GM12878 (cell line): ENCODE results near the gene ZNF581. TPM values are rescaled to one million over a fixed set of nuclear protein-coding genes. Genes with fewer than 3 reads are reported as not detected.

Experiments used
- ATAC-seq: fragments of 200-7000 bp; cut with Tn5 transposase; 3 replicates; pipeline ENCODE4 v1.9.1; 2020; ENCODE audit warnings: mild to moderate bottlenecking, moderate library complexity
- BruUV-seq: library from RNA; stranded (reverse); fragments of 400-500 nt; replicated peaks from 2 replicates; lab custom pipeline; 2021; lab: Mats Ljungman, UMichigan
- CTCF ChIA-PET: fragments of 300-600 bp; sonication (Branson Sonifier 250); formaldehyde crosslinking; extraction: SDS; loops from one replicate; lab custom pipeline; 2021; ENCODE audit warnings: inconsistent platforms; lab: Yijun Ruan, JAX
- POLR2A ChIA-PET: fragments of 350-600 bp; formaldehyde crosslinking; extraction: SDS; loops from one replicate; lab custom pipeline; 2021; ENCODE audit warnings: inconsistent platforms; lab: Charles Lee
- RAD21 ChIA-PET: fragments of 300-600 bp; sonication (Branson Sonifier 250); formaldehyde crosslinking; loops from one replicate; lab custom pipeline; 2023; ENCODE audit warnings: antibody characterized with exemption; ENCODE audit not compliant: unreplicated experiment; lab: Charles Lee
- SMC1A ChIA-PET: fragments of 300-600 bp; sonication (Branson Sonifier 250); formaldehyde crosslinking; loops from one replicate; lab custom pipeline; 2023; ENCODE audit not compliant: unreplicated experiment, uncharacterized antibody; lab: Charles Lee
- DNase-seq: peaks from one replicate; pipeline ENCODE4 v3.0.0-alpha.2; 2011; ENCODE audit warnings: low read depth, low spot score
- FAIRE-seq: peaks from 3 replicates; lab custom pipeline; 2011; peaks lifted over from hg19 to GRCh38; lab: Jason Lieb, UNC
- H2AFZ ChIP-seq: 2 replicates; pipeline ENCODE4 v1.6.0; 2011; ENCODE audit warnings: low read depth, low read length, control low read depth; ENCODE audit not compliant: control insufficient read depth
- H3K27ac ChIP-seq: 2 replicates; pipeline ENCODE4 v1.5.1; 2011; ENCODE audit warnings: control low read depth; ENCODE audit not compliant: control insufficient read depth, insufficient read depth
- H3K27me3 ChIP-seq, 2 experiments: replicated peaks in 1 of 2; 2 replicates each; pipeline versions ENCODE4 v1.6.0 to v1.6.1; 2011; ENCODE audit warnings: low read length in 1 of 2; ENCODE audit not compliant: control insufficient read depth in 2 of 2, insufficient read depth in 2 of 2
- H3K36me3 ChIP-seq, 2 experiments: 2 replicates each; pipeline ENCODE4 v1.5.1; 2011; ENCODE audit warnings: low read length in 1 of 2; ENCODE audit not compliant: control insufficient read depth in 2 of 2, insufficient read depth in 2 of 2
- H3K4me1 ChIP-seq: 2 replicates; pipeline ENCODE4 v1.6.1; 2011; ENCODE audit warnings: mild to moderate bottlenecking, low read length, moderate library complexity, mixed read lengths; ENCODE audit not compliant: control insufficient read depth, insufficient read depth
- H3K4me2 ChIP-seq: 2 replicates; pipeline ENCODE4 v1.6.0; 2011; ENCODE audit warnings: control low read depth; ENCODE audit not compliant: control insufficient read depth, insufficient read depth
- H3K4me3 ChIP-seq: fragments of 200-600 bp; sonication (generic); 2 replicates; pipeline ENCODE4 v1.5.1; 2016
- H3K79me2 ChIP-seq: 2 replicates; pipeline ENCODE4 v1.6.0; 2011; ENCODE audit warnings: low read length; ENCODE audit not compliant: control insufficient read depth, insufficient read depth
- H3K9ac ChIP-seq: 2 replicates; pipeline ENCODE4 v1.8.0; 2011; ENCODE audit warnings: low read length, control low read depth, mixed read lengths; ENCODE audit not compliant: control insufficient read depth, insufficient read depth
- H3K9me3 ChIP-seq: replicated peaks from 3 replicates; pipeline ENCODE4 v1.5.1; 2011; ENCODE audit warnings: mild to moderate bottlenecking, low read length; ENCODE audit not compliant: control insufficient read depth, insufficient read depth
- H4K20me1 ChIP-seq: 2 replicates; pipeline ENCODE4 v1.6.0; 2011; ENCODE audit not compliant: control insufficient read depth, insufficient read depth
- BRCA1 ChIP-seq: IDR thresholded peaks from 2 replicates; pipeline ENCODE4 v1.6.1; 2011; ENCODE audit warnings: low read depth, low read length, improper control_type of control experiment
- ETV6 ChIP-seq, 2 experiments: fragments of 450-650 bp in 1 of 2; IDR thresholded peaks in 1 of 2; conservative IDR thresholded peaks in 1 of 2; 2 replicates each; pipeline ENCODE4 v1.6.1; 2014; ENCODE audit warnings: antibody characterized with exemption in 1 of 2, borderline replicate concordance in 1 of 2, low read depth in 1 of 2, mild to moderate bottlenecking in 1 of 2, moderate library complexity in 1 of 2
- GATAD2B ChIP-seq: fragments of 450-650 bp; conservative IDR thresholded peaks from 2 replicates; pipeline ENCODE4 v1.6.1; 2017; ENCODE audit warnings: low read depth, mild to moderate bottlenecking, moderate library complexity
- IKZF2 ChIP-seq, 2 experiments: fragments of 450-650 bp; IDR thresholded peaks; 2 replicates each; pipeline ENCODE4 v1.6.1; 2017; ENCODE audit warnings: mild to moderate bottlenecking in 2 of 2, moderate library complexity in 2 of 2
- MEF2A ChIP-seq: IDR thresholded peaks from 2 replicates; pipeline ENCODE4 v1.6.1; 2011; ENCODE audit warnings: low read depth, mild to moderate bottlenecking, low read length, moderate library complexity; ENCODE audit not compliant: insufficient read depth
- MEF2B ChIP-seq: fragments of 450-650 bp; IDR thresholded peaks from 2 replicates; pipeline ENCODE4 v1.6.1; 2018; ENCODE audit warnings: mild to moderate bottlenecking, moderate library complexity; ENCODE audit not compliant: partially characterized antibody, poor library complexity, severe bottlenecking
- PAX8 ChIP-seq: fragments of 450-650 bp; IDR thresholded peaks from 2 replicates; pipeline ENCODE4 v1.6.1; 2017; ENCODE audit warnings: mild to moderate bottlenecking, moderate library complexity
- POU2F2 ChIP-seq: IDR thresholded peaks from 3 replicates; pipeline ENCODE4 v1.6.1; 2011; ENCODE audit warnings: low read depth, mild to moderate bottlenecking, low read length, borderline replicate concordance
- SMAD5 ChIP-seq: IDR thresholded peaks from 2 replicates; pipeline ENCODE4 v1.6.1; 2016; ENCODE audit warnings: antibody characterized with exemption, low read depth
- SREBF2 ChIP-seq: IDR thresholded peaks from 2 replicates; pipeline ENCODE4 v1.6.1; 2012; ENCODE audit warnings: mild to moderate bottlenecking, low read length
- TBL1XR1 ChIP-seq: IDR thresholded peaks from 2 replicates; pipeline ENCODE4 v1.6.1; 2012; ENCODE audit warnings: low read depth, low read length, improper control_type of control experiment
- WRNIP1 ChIP-seq: IDR thresholded peaks from 2 replicates; pipeline ENCODE4 v1.6.1; 2011; ENCODE audit warnings: low read depth, low read length, improper control_type of control experiment, borderline replicate concordance
- whole genome bisulfite sequencing: methylation state at CpG from one replicate; pipeline ENCODE4 v1.1.6; 2016; ENCODE audit warnings: low lambda C conversion rate; ENCODE audit not compliant: insufficient replicate concordance, insufficient coverage; ENCODE audit errors: missing lambda C conversion rate; 5-methylcytosine and 5-hydroxymethylcytosine counted together
- in situ Hi-C: fragments of 300-500 bp; cut with MboI; formaldehyde crosslinking; loops from 9 replicates; pipeline ENCODE4 v1.14.3; 2018; ENCODE audit warnings: mixed read lengths
- intact Hi-C: fragments of 100-400 bp; cut with micrococcal nuclease; formaldehyde crosslinking; loops from one replicate; pipeline ENCODE4 v1.14.2; 2022; ENCODE audit not compliant: unreplicated experiment
- polyA plus RNA-seq, 11 experiments: library from polyadenylated mRNA; depleted of rRNA in 4 of 11; unstranded in 6 of 11; stranded (reverse) in 5 of 11; fragments of >200 nt; fragmentation: Nextera tagmentation in 4 of 11; fragmentation: Illumina TruSeq in 1 of 11; extraction: Ambion mirVana in 4 of 11; extraction: Trizol in 1 of 11; gene quantifications; 1 replicate in 1 of 11; 2 replicates in 10 of 11; pipeline versions ENCODE4 v1.2.1 to v1.2.3, GENCODE V29; 2011 to 2016; ENCODE audit warnings: inconsistent platforms in 2 of 11, missing spikeins in 2 of 11, low read depth in 1 of 11
- total RNA-seq, 4 experiments: library from RNA; depleted of rRNA in 3 of 4; stranded (reverse); fragments of >200 nt in 3 of 4; fragmentation: Illumina TruSeq in 1 of 4; extraction: Trizol in 1 of 4; gene quantifications; 2 replicates each; pipeline versions ENCODE4 v1.2.1 to v1.2.3, GENCODE V29; 2013 to 2021
- TF ChIP-seq, protein P1 (sequence below): fragments of 450-650 bp; IDR thresholded peaks from 2 replicates; pipeline ENCODE4 v1.6.1; 2016; ENCODE audit warnings: mild to moderate bottlenecking
- TF ChIP-seq, protein P2 (sequence below): IDR thresholded peaks from 2 replicates; pipeline ENCODE4 v1.6.1; 2011; ENCODE audit warnings: low read depth, low read length, improper control_type of control experiment, borderline replicate concordance
- TF ChIP-seq, protein P3 (sequence below): fragments of 450-650 bp; formaldehyde crosslinking; IDR thresholded peaks from 2 replicates; pipeline ENCODE4 v1.4.0; 2020; ENCODE audit warnings: mild to moderate bottlenecking, moderate library complexity

The ZNF581 gene
- total and polyA plus RNA-seq, 10 of the 15 experiments (the other 5 are each of a cell fraction or from before 2014, with no cell fraction given), result 4.7 to 45.4 (median 22.2) TPM

DNA sequence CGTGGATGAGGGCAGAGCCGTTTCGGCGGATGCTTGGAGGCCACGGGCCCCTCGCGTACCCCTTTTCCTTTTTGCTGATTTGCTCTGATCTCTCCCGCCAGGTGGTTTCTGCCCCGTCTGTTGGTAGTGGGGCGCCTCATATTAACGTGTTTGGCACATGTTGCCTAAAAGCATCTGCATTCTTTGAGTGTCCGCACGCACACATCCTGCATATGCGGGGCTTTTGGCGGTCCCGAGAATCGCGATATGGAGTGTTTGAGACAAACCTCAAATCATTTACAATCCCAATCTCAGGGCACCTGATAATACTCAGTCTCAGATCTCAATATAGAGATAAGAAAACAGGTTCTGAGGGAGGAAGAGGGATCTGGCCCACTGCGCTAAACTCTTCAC is 12.2 kb downstream of the ZNF581 start (continued):
- TF ChIP-seq PAX8, result no peak
- TF ChIP-seq SMAD5, result peak; percentile 25; the same call in 1 of the 2 replicates
- TF ChIP-seq, protein P1, sequence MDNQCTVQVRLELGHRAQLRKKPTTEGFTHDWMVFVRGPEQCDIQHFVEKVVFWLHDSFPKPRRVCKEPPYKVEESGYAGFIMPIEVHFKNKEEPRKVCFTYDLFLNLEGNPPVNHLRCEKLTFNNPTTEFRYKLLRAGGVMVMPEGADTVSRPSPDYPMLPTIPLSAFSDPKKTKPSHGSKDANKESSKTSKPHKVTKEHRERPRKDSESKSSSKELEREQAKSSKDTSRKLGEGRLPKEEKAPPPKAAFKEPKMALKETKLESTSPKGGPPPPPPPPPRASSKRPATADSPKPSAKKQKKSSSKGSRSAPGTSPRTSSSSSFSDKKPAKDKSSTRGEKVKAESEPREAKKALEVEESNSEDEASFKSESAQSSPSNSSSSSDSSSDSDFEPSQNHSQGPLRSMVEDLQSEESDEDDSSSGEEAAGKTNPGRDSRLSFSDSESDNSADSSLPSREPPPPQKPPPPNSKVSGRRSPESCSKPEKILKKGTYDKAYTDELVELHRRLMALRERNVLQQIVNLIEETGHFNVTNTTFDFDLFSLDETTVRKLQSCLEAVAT, result 0 out of 2 replicates have a peak, but pooled peaks have one; percentile 17
- no peak for TF ChIP-seq BRCA1
- no peak for TF ChIP-seq IKZF2 (IDR thresholded peaks at IDR 0.05)
- TF ChIP-seq, protein P2, sequence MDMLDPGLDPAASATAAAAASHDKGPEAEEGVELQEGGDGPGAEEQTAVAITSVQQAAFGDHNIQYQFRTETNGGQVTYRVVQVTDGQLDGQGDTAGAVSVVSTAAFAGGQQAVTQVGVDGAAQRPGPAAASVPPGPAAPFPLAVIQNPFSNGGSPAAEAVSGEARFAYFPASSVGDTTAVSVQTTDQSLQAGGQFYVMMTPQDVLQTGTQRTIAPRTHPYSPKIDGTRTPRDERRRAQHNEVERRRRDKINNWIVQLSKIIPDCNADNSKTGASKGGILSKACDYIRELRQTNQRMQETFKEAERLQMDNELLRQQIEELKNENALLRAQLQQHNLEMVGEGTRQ, result no peak
- TF ChIP-seq MEF2B, result no peak
- TF ChIP-seq MEF2A, result 0 out of 2 replicates have a peak, but pooled peaks have one; percentile 22
- TF ChIP-seq WRNIP1, result 0 out of 2 replicates have a peak, but pooled peaks have one; percentile 19

DNA sequence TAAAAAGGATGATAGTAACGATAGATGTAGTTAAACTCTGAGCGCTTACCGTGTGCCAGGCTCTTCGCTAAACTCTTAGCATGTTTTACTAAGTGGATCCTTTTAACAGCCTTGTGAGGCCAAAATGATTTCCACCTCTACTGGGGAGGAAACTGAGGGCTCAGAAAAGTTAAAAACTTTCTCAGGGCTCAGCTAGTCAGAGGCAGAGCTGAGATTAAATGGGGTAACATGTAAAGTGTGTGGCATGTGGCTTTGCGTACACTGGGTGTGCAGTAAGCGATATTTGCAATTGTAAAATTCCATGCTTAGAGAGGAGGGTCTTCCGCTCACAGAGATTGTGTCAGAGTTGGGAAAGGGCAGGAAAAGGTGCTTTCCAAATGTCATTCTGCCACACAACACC is 13.1 kb downstream of the ZNF581 start:
- CTCF ChIA-PET, result interaction anchor here (1.0 to 2.3 kb wide), 8 partner anchors 9 to 153 kb away, joined by 3 to 14 read pairs (median 6); partner anchors contain the start of gene CCDC106
- RAD21 ChIA-PET, result interaction anchor here (0.7 to 2.3 kb wide), 5 partner anchors 15 to 153 kb away, joined by 4 to 14 read pairs (median 9); no protein-coding TSS in a partner anchor
- H3K36me3 ChIP-seq, result peaks cover 5 to 27% of the 10 kb centered on the region in 2 experiments
- ATAC-seq (no peak), FAIRE-seq (no peak), DNase-seq (no peak)
- 2% methylated on average over 7 of the region's 7 CpGs for WGBS
- peak overlapping the region; percentile 98 for H3K9ac ChIP-seq
- H2AFZ ChIP-seq, result no peak overlapping the region
- POLR2A ChIA-PET, result interaction anchor here (0.5 to 2.0 kb wide), 8 partner anchors 15 to 474 kb away, joined by 3 to 7 read pairs (median 4); partner anchors contain the start of gene EPN1
- peaks cover 12% of the 10 kb centered on the region for H3K4me1 ChIP-seq
- no TSS peak for BruUV-seq
- no peaks in the 10 kb centered on the region for H3K27me3 ChIP-seq
- in situ Hi-C loops, result loop anchor here (10.0 to 25.0 kb wide), 2 partner anchors 1192 to 1519 kb away; partner anchors contain the start of genes CNOT3 and LENG9
- peak overlapping the region; percentile 100 for H3K27ac ChIP-seq
- peak overlapping the region; percentile 94 for H3K4me2 ChIP-seq
- intact Hi-C loops, result no loop called here
- no peaks in the 10 kb centered on the region for H3K9me3 ChIP-seq
- SMC1A ChIA-PET, result interaction anchor here (0.7 to 3.2 kb wide), 10 partner anchors 9 to 154 kb away, joined by 3 to 15 read pairs (median 4); partner anchors contain the start of gene CCDC106
- peaks cover 60% of the 10 kb centered on the region for H3K79me2 ChIP-seq
- peaks cover 12% of the 10 kb centered on the region for H4K20me1 ChIP-seq
- peak overlapping the region; percentile 94 for H3K4me3 ChIP-seq
- TF ChIP-seq ETV6 (conservative IDR thresholded peaks at IDR 0.05 in 1 of 2, IDR thresholded peaks at IDR 0.05 in 1 of 2; ENCODE audit: borderline replicate concordance in 1 of 2, low read depth in 1 of 2), result no peak
- TF ChIP-seq, protein P3, sequence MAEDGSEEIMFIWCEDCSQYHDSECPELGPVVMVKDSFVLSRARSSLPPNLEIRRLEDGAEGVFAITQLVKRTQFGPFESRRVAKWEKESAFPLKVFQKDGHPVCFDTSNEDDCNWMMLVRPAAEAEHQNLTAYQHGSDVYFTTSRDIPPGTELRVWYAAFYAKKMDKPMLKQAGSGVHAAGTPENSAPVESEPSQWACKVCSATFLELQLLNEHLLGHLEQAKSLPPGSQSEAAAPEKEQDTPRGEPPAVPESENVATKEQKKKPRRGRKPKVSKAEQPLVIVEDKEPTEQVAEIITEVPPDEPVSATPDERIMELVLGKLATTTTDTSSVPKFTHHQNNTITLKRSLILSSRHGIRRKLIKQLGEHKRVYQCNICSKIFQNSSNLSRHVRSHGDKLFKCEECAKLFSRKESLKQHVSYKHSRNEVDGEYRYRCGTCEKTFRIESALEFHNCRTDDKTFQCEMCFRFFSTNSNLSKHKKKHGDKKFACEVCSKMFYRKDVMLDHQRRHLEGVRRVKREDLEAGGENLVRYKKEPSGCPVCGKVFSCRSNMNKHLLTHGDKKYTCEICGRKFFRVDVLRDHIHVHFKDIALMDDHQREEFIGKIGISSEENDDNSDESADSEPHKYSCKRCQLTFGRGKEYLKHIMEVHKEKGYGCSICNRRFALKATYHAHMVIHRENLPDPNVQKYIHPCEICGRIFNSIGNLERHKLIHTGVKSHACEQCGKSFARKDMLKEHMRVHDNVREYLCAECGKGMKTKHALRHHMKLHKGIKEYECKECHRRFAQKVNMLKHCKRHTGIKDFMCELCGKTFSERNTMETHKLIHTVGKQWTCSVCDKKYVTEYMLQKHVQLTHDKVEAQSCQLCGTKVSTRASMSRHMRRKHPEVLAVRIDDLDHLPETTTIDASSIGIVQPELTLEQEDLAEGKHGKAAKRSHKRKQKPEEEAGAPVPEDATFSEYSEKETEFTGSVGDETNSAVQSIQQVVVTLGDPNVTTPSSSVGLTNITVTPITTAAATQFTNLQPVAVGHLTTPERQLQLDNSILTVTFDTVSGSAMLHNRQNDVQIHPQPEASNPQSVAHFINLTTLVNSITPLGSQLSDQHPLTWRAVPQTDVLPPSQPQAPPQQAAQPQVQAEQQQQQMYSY, result no peak
- no peak for TF ChIP-seq SREBF2
- TF ChIP-seq POU2F2, result 0 out of 3 replicates have a peak, but pooled peaks have one; percentile 11
- TF ChIP-seq GATAD2B, result no peak
- TF ChIP-seq TBL1XR1, result peak; percentile 35; the same call in 1 of the 2 replicates
